Measurements from ENCODE around the gene PTTG1IP. TPM values are rescaled to one million over a fixed set of nuclear protein-coding genes. Genes with fewer than 3 reads are reported as not detected.

The PTTG1IP gene
- total and polyA plus RNA-seq, 2 donors (not counting 1 experiment from before 2014, with no cell fraction given) = 30.7 to 58.6 TPM

DNA sequence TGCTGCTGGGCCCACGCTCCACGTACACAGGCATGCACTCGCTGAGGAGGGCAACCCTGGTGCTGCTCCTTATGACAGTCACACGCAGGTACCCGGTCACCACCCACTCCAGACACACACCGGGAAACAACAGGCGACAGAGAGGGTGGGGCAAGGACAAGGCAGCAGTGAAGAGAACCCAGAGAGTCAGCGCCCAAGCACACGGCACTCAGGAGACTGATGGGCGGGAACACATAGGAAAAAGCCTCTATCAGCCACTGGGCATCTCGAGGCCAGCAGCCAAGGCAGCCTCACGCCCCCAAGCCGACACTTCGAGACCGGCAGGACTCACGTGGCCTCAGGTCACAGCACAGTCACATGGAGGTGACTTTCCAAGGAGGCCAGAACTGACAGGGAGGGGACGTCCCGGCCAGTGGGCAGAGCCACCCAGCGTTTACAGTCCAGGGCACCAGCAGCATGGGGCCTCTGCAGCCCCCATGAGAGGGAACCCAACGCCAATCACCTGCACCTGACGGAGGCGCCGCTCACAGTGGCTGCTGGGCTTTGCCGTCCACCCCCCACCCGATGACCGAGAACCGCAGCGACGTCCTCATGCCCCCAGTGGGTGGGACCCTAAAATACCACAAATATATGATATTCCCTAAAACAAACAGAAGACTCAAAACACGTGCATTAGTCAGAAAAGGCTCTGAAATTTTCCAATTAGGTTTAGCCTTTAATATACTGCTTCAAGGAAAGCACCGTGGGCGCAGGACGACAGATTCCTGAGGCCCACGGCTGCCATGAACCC is 19.7 kb downstream of the PTTG1IP start:
- no peak overlapping the region for H3K4me3 ChIP-seq (ENCODE audit: control extremely low read depth in 1 of 5, extremely low read depth in 1 of 5, insufficient read depth in 1 of 5, low read depth in 2 of 5, low read length in 4 of 5)
- no peaks in the 10 kb centered on the region for H3K9me3 Mint-ChIP-seq (ENCODE audit: insufficient read depth)
- no peaks in the 10 kb centered on the region for H3K9me3 ChIP-seq (ENCODE audit: control extremely low read depth in 1 of 3, control insufficient read depth in 2 of 3, insufficient read depth in 1 of 3, low read length in 2 of 3)
- H3K4me2 ChIP-seq (replicated peaks; ENCODE audit: low read depth, low read length, poor library complexity, severe bottlenecking) = no peak overlapping the region
- no peaks in the 10 kb centered on the region for H3K27me3 ChIP-seq (replicated peaks in 1 of 4; ENCODE audit: control extremely low read depth in 1 of 4, control insufficient read depth in 3 of 4, insufficient read depth in 4 of 4, low read length in 3 of 4)
- ChIA-PET CTCF (no interaction called here), POLR2A (interaction anchor here (0.6 kb wide), 1 partner anchor 74 kb away, joined by 6 read pairs; no protein-coding TSS in a partner anchor)
- H3K36me3 ChIP-seq (replicated peaks in 1 of 2; ENCODE audit: control extremely low read depth in 1 of 2, control insufficient read depth in 1 of 2, extremely low read depth in 1 of 2, insufficient read depth in 2 of 2, low read length in 1 of 2) = peaks cover 0 to 88% of the 10 kb centered on the region in 2 experiments
- no peak for TF ChIP-seq EZH2 (IDR thresholded peaks at IDR 0.05; ENCODE audit: borderline replicate concordance, insufficient read depth, low read depth, low read length, poor library complexity, severe bottlenecking)
- TF ChIP-seq CTCF (IDR thresholded peaks at IDR 0.05) = no peak
- ATAC-seq (ENCODE audit: low read depth) = no peak
- H3K79me2 ChIP-seq (ENCODE audit: control insufficient read depth, insufficient read depth, low read length) = peaks cover 50% of the 10 kb centered on the region
- H3K27ac Mint-ChIP-seq = no peak overlapping the region
- no peak overlapping the region for H3K4me3 Mint-ChIP-seq
- H3K27me3 Mint-ChIP-seq = no peaks in the 10 kb centered on the region
- no peak for DNase-seq
- no peak overlapping the region for H3K9ac ChIP-seq (ENCODE audit: low read length)
- H3K27ac ChIP-seq (ENCODE audit: low read length in 2 of 2) = no peak overlapping the region
- H3K4me1 ChIP-seq (ENCODE audit: control insufficient read depth in 2 of 2, insufficient read depth in 2 of 2, low read length in 2 of 2) = peaks cover 0 to 6% of the 10 kb centered on the region in 2 donors
- no peaks in the 10 kb centered on the region for H3K4me1 Mint-ChIP-seq
- H4K20me1 ChIP-seq (ENCODE audit: control insufficient read depth, insufficient read depth, low read length, poor library complexity, severe bottlenecking) = peaks cover 69% of the 10 kb centered on the region
- WGBS (ENCODE audit: insufficient coverage) = 96% methylated on average over 34 of the region's 34 CpGs
- intact Hi-C loops (cut with micrococcal nuclease) = no loop called here
- no peak overlapping the region for H2AFZ ChIP-seq (ENCODE audit: insufficient read depth, low read depth, low read length, poor library complexity, severe bottlenecking)
